SIG-M5 treated with dmso at 0.1 percent for 504 hours (cell line): ENCODE data around the gene BNC2.

Experiments used
- DNase-seq: peaks from one replicate; lab custom pipeline; 2025; ENCODE audit not compliant: unreplicated experiment; lab: John Stamatoyannopoulos, UW

The BNC2 gene

GRCh38 chr9:16637218-16637617 is 233.3 kb downstream of the BNC2 start:
- no peak for DNase-seq

- DNase-seq: no peak
These were observed 236.7 kb downstream of the BNC2 start for GRCh38 chr9:16633794-16634193.

- DNase-seq: no peak
These were observed 242.1 kb downstream of the BNC2 start for GRCh38 chr9:16628413-16628812.

GRCh38 chr9:16627967-16628366 is 242.5 kb downstream of the BNC2 start:
- no peak for DNase-seq

GRCh38 chr9:16627521-16627920 is 242.9 kb downstream of the BNC2 start:
- DNase-seq: no peak

- DNase-seq: no peak
These were observed 243.8 kb downstream of the BNC2 start for GRCh38 chr9:16626577-16627130.

- DNase-seq: no peak
These were observed 244.7 kb downstream of the BNC2 start for GRCh38 chr9:16625811-16626210.

- DNase-seq: no peak
These were observed 245.3 kb downstream of the BNC2 start for GRCh38 chr9:16625161-16625631.

- no peak for DNase-seq
These were observed 245.7 kb downstream of the BNC2 start for GRCh38 chr9:16624744-16625117.

- DNase-seq: no peak
These were observed 246.3 kb downstream of the BNC2 start for GRCh38 chr9:16623989-16624743.

GRCh38 chr9:16622541-16622940 is 247.9 kb downstream of the BNC2 start:
- DNase-seq: no peak

GRCh38 chr9:16619914-16620520 is 250.5 kb downstream of the BNC2 start:
- DNase-seq: no peak

- no peak for DNase-seq
These were observed 251.1 kb downstream of the BNC2 start for GRCh38 chr9:16619402-16619801.

- no peak for DNase-seq
These were observed 251.9 kb downstream of the BNC2 start for GRCh38 chr9:16618524-16618923.

GRCh38 chr9:16616686-16617085 is 253.8 kb downstream of the BNC2 start:
- DNase-seq: no peak

GRCh38 chr9:16615451-16615850 is 255.0 kb downstream of the BNC2 start:
- no peak for DNase-seq

- DNase-seq: no peak
These were observed 256.9 kb downstream of the BNC2 start for GRCh38 chr9:16613605-16614004.

- DNase-seq: no peak
These were observed 257.4 kb downstream of the BNC2 start for GRCh38 chr9:16613051-16613450.

- no peak for DNase-seq
These were observed 257.8 kb downstream of the BNC2 start for GRCh38 chr9:16612627-16613026.

GRCh38 chr9:16611983-16612382 is 258.5 kb downstream of the BNC2 start:
- no peak for DNase-seq

GRCh38 chr9:16611001-16611400 is 259.5 kb downstream of the BNC2 start:
- no peak for DNase-seq

GRCh38 chr9:16610538-16610937 is 259.9 kb downstream of the BNC2 start:
- no peak for DNase-seq
